Activated gamma-delta T cell treated with Interleukin-2 at 50 U/mL for 16 hours (primary cell): ENCODE data around the gene TRAFD1.

Experiments used
- DNase-seq: peaks from one replicate; pipeline ENCODE4 v3.0.0-alpha.2; 2020

The TRAFD1 gene

GRCh38 chr12:112179916-112180315 is 54.6 kb downstream of the TRAFD1 start:
- DNase-seq = no peak

- DNase-seq = no peak
Observed at GRCh38 chr12:112180422-112180821, 55.1 kb downstream of the TRAFD1 start.

DNA sequence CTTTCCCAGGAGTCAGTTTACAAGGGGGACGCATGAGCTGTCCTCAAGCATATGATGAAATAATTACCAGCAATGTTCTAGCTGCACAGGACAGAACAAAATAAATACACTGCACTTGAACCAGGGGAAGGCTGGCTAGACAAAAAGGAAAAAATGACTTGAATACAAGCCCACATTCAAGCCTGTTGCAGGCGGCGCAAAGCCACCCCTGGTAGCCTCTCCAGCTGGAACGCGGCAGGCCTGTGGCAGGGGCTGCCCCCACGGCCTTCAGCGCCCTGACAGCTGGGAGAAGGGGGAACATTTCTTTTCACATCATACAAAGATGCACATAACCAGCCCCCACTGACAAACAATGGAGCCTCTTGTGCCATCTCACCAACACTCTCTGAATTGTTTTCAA is 57.1 kb downstream of the TRAFD1 start:
- no peak for DNase-seq

DNA sequence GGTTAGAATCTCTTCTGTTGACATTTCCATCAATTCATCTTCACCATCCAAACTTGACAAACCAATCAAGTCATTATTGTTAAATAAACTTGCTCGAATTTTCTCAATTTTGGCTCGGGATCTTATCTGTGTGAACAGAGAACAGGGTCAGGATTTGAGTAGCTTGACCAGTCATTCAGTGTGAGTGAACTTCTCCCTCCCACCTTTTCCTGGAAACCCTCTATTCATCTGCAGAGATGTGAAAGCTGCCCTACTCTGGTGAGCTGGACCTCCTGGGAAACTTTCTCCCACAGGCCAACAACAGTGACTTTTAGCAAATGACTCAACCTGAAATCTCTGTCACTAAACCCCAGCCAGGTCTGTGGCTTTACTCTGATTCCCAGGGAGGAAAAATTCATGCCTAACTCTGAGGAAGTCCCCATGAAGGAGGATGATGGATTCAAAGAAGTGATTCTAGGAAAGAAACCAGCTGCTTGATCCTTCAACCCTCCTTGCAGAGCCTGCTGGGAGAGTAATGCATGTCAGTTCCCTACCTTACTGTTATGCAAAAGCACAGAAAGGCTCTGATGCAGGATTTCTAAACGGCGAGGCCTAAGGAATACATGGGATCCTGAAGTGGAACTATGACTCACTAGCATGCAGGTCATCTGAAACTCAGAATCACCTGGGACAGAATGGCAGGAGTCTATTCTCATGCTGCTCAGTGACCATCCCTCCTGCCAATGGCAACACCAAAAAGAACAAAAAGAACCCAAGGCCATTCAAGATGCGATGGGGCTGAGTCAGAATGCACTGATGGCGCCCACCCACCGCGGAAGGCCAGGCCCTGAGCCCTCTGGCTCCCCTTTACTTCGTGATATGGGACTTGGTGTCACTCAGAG is 58.0 kb downstream of the TRAFD1 start:
- no peak for DNase-seq

DNA sequence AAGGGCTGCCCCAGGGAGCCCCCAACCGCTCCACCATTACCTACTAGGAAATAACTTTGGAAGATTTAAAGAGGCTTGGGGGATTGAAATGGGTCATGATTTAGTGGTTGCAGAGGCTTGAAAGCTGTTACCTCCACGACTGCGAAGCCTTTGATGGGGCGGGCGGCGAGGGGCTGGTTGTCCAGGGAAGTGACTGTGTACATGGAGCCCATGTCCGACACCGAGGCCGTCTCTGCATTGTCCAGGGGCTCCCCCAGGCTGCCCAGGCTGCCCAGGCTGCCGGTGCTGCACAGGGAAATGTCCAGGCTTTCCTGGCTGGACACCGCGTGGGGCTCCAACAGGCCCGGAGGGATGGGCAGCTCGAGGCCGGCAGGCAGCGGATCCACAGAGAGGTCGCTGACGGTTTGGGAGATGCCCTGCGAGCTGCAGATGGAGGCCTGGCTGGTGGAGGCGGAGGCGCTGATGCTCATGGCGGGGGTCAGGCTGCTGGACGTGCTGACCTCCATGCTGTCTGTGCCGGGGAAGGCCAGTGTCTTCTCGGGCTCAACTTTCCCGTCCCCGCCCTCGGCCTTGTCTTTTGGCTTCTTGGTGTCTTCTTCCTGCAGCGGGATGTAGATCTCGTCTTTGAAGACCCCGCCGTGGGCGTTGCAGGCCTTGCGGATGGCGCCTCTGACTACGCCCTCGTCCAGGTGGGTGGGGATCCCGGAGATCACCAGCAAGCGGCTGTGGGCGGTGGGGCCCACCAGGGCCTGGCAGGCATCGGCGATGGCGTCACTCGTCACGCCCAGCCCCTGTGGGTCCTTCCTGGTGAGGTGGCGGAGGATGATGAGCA is 58.9 kb downstream of the TRAFD1 start:
- DNase-seq = no peak

GRCh38 chr12:112185093-112185923 is 59.9 kb downstream of the TRAFD1 start:
- no peak for DNase-seq

DNA sequence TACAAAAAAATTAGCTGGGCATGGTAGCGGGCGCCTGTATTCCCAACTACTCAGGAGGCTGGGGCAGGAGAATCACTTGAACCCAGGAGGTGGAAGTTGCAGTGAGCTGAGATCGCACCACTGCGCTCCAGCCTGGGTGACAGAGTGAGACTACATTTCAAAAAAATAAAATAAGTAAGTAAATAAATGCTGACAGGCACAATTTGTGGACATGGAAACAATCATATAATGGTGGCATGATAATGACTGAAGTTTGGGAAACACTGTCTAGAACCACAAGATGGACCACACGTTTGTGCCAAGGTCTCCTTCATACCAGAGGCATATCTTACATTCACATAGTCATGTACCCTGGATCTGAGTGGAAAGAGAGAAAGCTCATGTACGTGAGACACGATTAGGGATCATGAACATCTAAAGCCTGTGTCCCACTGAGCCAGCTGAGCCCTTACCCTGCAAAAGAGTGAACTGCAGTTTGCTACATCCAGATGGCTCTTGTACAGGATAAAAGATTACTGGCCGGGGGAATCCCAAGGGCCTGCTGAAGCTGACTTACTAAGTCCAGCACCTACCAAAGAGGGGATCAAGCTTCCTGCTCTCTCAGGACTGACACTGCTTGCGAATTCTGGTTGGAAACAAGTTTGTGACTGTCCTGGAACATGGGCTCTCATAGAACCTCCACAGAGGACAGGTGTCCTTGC is 62.9 kb downstream of the TRAFD1 start:
- DNase-seq = no peak

- no peak for DNase-seq
Observed at GRCh38 chr12:112190231-112191025, 65.1 kb downstream of the TRAFD1 start.

- DNase-seq = no peak
Observed at GRCh38 chr12:112191201-112191600, 65.8 kb downstream of the TRAFD1 start.

- DNase-seq = no peak
Observed at GRCh38 chr12:112191840-112192321, 66.5 kb downstream of the TRAFD1 start.

DNA sequence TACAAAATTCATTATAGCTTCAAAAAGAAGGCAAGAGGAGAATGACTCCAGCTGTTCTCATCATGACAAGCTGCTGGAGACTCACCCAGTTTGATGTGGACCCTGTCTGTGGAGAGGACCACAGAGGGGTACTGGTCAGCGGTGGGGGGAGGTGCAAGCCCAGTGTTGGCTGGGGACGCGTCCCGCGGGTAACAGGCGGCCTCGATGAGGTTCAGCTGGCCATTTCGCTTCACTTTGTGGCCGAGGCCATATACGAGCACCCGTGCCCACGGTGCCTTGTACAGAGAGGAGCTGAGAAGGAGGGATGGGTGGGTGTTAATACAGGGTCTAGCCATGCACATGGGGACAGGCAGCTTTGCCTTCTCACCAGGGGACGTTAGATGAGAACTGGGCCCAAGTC is 67.1 kb downstream of the TRAFD1 start:
- DNase-seq = no peak

- no peak for DNase-seq
Observed at GRCh38 chr12:112194601-112195247, 69.4 kb downstream of the TRAFD1 start.

DNA sequence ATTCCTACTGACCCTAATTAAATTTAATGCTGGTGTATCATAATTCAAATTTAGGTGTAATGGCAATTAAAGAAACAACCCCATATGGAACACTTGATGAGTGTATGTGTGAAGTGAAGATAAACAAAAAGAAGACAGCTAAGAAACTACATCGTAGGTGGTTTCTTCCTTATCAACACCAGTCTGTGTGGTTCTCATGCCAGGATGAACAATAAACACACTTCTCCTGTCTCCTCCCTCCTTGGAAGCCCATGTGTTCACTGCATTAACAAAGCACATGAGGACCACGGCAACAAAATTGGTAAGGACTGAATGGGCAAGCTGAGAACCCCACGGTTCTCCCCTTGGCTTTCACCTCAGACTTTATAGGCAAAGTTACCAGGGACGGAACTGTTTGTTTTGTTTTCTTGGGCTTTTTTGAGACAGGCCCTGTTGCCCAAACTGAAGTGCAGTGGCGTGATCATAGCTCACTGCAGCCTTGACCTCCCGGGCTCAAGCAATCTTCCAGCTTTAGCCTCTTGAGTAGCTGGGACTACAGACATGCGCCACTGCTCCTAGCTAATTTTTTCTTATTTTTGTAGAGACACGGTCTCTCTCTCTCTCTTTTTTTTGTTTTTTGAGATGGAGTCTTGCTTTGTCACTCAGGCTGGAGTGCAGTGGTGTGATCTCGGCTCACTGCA is 71.0 kb downstream of the TRAFD1 start:
- DNase-seq = no peak

- DNase-seq = peak; percentile 28
Observed at GRCh38 chr12:112198120-112198733, 72.9 kb downstream of the TRAFD1 start.

DNA sequence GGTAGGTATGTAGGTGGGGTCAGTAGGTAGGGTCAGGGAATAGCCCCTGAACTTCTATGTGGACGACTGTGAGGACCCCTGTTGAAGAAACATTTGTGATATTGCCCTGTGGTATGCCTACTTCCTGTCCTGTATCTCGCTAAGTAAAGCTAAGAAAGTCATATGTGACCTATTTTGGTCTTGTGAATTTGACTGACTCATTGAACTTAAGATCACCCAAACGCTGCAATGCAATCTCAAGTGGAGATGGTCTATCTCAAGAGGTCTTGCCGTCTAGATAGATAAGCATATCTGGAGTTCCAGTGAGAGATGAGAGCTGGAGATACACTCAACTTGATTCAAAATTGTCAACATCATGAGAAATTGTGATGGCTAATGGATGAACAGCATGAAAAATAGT is 73.8 kb downstream of the TRAFD1 start:
- DNase-seq = no peak
